GM23338 (cell line): ENCODE results near the gene STRA6.

Source experiments
- CREB1 ChIP-seq: fragments of 250-450 bp; sonication (Bioruptor Pico); IDR thresholded peaks from 2 replicates; pipeline ENCODE4 v1.5.0; 2020; ENCODE audit warnings: low read depth, mild to moderate bottlenecking, moderate library complexity
- EZH2 ChIP-seq: fragments of 200-600 bp; sonication (generic); IDR thresholded peaks from one replicate; pipeline ENCODE4 v1.8.0; 2017; ENCODE audit warnings: antibody characterized with exemption, mild to moderate bottlenecking, low read depth; ENCODE audit not compliant: unreplicated experiment
- EZH2phosphoT487 ChIP-seq: fragments of 200-600 bp; sonication (generic); IDR thresholded peaks from one replicate; pipeline ENCODE4 v1.8.1; 2018; ENCODE audit warnings: antibody characterized with exemption; ENCODE audit not compliant: unreplicated experiment
- JUNB ChIP-seq: IDR thresholded peaks from one replicate; pipeline ENCODE4 v1.6.1; 2016; ENCODE audit warnings: antibody characterized with exemption; ENCODE audit not compliant: unreplicated experiment
- POLR2AphosphoS5 ChIP-seq: IDR thresholded peaks from 2 replicates; pipeline ENCODE4 v1.6.1; 2016; ENCODE audit warnings: antibody characterized with exemption, low read depth
- STAT1 ChIP-seq: IDR thresholded peaks from one replicate; pipeline ENCODE4 v1.6.1; 2016; ENCODE audit warnings: antibody characterized with exemption; ENCODE audit not compliant: unreplicated experiment
- ZNF114 ChIP-seq: fragments of 250-450 bp; sonication (Bioruptor Pico); IDR thresholded peaks from 2 replicates; pipeline ENCODE4 v1.5.0; 2020; ENCODE audit warnings: mild to moderate bottlenecking, moderate library complexity
- ZNF331 ChIP-seq: fragments of 250-450 bp; sonication (Bioruptor Pico); IDR thresholded peaks from 2 replicates; pipeline ENCODE4 v1.5.0; 2020; ENCODE audit warnings: low read depth, mild to moderate bottlenecking, moderate library complexity
- TF ChIP-seq, protein P1 (sequence below), 2 experiments: fragments of 200-600 bp in 1 of 2; sonication (generic) in 1 of 2; conservative IDR thresholded peaks; 2 replicates each; pipeline versions ENCODE4 v1.5.1 to v1.6.1; 2016 to 2017; ENCODE audit warnings: antibody characterized with exemption in 2 of 2, low read depth in 2 of 2, mild to moderate bottlenecking in 2 of 2, moderate library complexity in 1 of 2
- TF ChIP-seq, protein P2 (sequence below): IDR thresholded peaks from one replicate; pipeline ENCODE4 v1.6.1; 2018; ENCODE audit warnings: antibody characterized with exemption; ENCODE audit not compliant: unreplicated experiment
- TF ChIP-seq, protein P3 (sequence below): IDR thresholded peaks from 2 replicates; pipeline ENCODE4 v1.6.1; 2016; ENCODE audit warnings: antibody characterized with exemption

DNA sequence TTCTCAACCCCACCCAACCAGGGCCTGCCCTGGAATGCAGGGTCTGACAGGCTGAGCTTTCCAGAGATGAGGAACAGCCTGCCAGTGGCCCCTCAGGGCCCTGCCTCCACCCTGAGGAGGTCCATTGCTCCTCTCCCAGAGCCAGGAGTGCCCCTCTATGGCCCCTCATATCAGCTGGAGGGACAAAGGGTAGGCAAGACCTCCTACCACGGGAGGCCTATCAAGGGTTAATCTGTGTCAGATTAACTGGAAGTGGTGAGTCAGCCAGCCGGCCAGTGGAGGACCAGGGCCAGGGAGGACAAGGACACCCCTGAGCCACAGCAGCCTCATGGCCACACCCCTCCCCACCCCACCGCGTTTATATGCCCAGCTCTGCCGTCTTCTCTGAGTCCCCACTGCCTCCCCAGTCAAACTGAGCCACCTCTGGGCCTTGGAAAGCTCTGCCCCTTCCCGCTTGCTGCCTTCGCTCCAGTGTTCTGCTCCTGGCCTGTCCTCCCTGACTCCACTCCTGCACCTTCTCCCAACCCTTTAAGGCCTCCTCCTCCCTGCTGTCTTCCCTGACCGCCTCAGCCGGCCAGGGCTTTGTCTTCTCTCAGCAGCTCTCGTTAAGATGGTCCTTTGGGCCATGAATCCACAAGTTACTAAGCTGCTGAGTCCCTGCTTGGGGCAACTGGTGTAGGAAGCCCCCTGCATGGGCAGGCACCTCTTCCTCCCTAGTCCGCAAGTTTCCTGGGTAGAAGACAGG lies 40.0 kb upstream of the STRA6 start:
- TF ChIP-seq, protein P1, sequence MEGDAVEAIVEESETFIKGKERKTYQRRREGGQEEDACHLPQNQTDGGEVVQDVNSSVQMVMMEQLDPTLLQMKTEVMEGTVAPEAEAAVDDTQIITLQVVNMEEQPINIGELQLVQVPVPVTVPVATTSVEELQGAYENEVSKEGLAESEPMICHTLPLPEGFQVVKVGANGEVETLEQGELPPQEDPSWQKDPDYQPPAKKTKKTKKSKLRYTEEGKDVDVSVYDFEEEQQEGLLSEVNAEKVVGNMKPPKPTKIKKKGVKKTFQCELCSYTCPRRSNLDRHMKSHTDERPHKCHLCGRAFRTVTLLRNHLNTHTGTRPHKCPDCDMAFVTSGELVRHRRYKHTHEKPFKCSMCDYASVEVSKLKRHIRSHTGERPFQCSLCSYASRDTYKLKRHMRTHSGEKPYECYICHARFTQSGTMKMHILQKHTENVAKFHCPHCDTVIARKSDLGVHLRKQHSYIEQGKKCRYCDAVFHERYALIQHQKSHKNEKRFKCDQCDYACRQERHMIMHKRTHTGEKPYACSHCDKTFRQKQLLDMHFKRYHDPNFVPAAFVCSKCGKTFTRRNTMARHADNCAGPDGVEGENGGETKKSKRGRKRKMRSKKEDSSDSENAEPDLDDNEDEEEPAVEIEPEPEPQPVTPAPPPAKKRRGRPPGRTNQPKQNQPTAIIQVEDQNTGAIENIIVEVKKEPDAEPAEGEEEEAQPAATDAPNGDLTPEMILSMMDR (conservative IDR thresholded peaks at IDR 0.05; ENCODE audit: low read depth in 2 of 2) = no peak
- TF ChIP-seq EZH2 (no peak), ZNF114 (CRISPR knock-in tag) (no peak), POLR2AphosphoS5 (no peak), CREB1 (CRISPR knock-in tag) (no peak), EZH2phosphoT487 (no peak), ZNF331 (CRISPR knock-in tag) (no peak), JUNB (no peak), STAT1 (no peak)
- TF ChIP-seq, protein P2, sequence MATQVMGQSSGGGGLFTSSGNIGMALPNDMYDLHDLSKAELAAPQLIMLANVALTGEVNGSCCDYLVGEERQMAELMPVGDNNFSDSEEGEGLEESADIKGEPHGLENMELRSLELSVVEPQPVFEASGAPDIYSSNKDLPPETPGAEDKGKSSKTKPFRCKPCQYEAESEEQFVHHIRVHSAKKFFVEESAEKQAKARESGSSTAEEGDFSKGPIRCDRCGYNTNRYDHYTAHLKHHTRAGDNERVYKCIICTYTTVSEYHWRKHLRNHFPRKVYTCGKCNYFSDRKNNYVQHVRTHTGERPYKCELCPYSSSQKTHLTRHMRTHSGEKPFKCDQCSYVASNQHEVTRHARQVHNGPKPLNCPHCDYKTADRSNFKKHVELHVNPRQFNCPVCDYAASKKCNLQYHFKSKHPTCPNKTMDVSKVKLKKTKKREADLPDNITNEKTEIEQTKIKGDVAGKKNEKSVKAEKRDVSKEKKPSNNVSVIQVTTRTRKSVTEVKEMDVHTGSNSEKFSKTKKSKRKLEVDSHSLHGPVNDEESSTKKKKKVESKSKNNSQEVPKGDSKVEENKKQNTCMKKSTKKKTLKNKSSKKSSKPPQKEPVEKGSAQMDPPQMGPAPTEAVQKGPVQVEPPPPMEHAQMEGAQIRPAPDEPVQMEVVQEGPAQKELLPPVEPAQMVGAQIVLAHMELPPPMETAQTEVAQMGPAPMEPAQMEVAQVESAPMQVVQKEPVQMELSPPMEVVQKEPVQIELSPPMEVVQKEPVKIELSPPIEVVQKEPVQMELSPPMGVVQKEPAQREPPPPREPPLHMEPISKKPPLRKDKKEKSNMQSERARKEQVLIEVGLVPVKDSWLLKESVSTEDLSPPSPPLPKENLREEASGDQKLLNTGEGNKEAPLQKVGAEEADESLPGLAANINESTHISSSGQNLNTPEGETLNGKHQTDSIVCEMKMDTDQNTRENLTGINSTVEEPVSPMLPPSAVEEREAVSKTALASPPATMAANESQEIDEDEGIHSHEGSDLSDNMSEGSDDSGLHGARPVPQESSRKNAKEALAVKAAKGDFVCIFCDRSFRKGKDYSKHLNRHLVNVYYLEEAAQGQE = no peak
- TF ChIP-seq, protein P3, sequence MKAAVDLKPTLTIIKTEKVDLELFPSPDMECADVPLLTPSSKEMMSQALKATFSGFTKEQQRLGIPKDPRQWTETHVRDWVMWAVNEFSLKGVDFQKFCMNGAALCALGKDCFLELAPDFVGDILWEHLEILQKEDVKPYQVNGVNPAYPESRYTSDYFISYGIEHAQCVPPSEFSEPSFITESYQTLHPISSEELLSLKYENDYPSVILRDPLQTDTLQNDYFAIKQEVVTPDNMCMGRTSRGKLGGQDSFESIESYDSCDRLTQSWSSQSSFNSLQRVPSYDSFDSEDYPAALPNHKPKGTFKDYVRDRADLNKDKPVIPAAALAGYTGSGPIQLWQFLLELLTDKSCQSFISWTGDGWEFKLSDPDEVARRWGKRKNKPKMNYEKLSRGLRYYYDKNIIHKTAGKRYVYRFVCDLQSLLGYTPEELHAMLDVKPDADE = no peak
